Esophagus muscularis mucosa (tissue), 3 donors: ENCODE results near the gene ASB13.

Experiments used
- POLR2A ChIP-seq: fragments of 450-650 bp; IDR thresholded peaks from one replicate; pipeline ENCODE4 v1.6.1; 2017; ENCODE audit warnings: antibody characterized with exemption, moderate library complexity, mild to moderate bottlenecking, low read depth
- TF ChIP-seq, protein P1 (sequence below), 3 experiments: fragments of 200-600 bp in 2 of 3; fragments of 450-650 bp in 1 of 3; sonication (generic) in 2 of 3; IDR thresholded peaks; one replicate each; pipeline ENCODE4 v1.5.1; 2017 to 2019; ENCODE audit warnings: antibody characterized with exemption in 3 of 3, mild to moderate bottlenecking in 2 of 3, moderate library complexity in 1 of 3

DNA sequence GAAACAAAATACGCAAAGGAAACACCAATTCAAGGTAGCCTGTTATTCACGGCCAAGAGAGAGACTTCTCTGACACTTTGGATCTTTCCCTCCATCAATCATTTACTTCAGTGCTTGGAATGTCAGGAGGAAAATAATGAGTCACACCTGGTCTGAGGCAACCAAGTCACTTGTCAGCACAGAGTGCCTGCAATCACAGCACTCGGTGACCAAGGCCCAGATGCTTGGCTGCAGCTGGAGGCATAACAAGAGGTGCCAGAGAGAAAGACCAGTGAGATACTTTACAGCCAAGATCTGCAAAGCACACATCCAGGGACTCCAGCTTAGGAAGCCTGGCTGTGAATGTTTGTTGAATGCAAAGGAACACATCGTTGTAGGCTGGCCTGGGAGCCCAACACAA is 33.9 kb downstream of the ASB13 start:
- no peak for TF ChIP-seq POLR2A
- TF ChIP-seq, protein P1, sequence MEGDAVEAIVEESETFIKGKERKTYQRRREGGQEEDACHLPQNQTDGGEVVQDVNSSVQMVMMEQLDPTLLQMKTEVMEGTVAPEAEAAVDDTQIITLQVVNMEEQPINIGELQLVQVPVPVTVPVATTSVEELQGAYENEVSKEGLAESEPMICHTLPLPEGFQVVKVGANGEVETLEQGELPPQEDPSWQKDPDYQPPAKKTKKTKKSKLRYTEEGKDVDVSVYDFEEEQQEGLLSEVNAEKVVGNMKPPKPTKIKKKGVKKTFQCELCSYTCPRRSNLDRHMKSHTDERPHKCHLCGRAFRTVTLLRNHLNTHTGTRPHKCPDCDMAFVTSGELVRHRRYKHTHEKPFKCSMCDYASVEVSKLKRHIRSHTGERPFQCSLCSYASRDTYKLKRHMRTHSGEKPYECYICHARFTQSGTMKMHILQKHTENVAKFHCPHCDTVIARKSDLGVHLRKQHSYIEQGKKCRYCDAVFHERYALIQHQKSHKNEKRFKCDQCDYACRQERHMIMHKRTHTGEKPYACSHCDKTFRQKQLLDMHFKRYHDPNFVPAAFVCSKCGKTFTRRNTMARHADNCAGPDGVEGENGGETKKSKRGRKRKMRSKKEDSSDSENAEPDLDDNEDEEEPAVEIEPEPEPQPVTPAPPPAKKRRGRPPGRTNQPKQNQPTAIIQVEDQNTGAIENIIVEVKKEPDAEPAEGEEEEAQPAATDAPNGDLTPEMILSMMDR (IDR thresholded peaks at IDR 0.05), result no peak
